Measurements from ENCODE around the gene IER3.

- TF ChIP-seq POLR2AphosphoS5 (IDR thresholded peaks at IDR 0.05; ENCODE audit: low read depth), result no peak
- TF ChIP-seq, protein P1, sequence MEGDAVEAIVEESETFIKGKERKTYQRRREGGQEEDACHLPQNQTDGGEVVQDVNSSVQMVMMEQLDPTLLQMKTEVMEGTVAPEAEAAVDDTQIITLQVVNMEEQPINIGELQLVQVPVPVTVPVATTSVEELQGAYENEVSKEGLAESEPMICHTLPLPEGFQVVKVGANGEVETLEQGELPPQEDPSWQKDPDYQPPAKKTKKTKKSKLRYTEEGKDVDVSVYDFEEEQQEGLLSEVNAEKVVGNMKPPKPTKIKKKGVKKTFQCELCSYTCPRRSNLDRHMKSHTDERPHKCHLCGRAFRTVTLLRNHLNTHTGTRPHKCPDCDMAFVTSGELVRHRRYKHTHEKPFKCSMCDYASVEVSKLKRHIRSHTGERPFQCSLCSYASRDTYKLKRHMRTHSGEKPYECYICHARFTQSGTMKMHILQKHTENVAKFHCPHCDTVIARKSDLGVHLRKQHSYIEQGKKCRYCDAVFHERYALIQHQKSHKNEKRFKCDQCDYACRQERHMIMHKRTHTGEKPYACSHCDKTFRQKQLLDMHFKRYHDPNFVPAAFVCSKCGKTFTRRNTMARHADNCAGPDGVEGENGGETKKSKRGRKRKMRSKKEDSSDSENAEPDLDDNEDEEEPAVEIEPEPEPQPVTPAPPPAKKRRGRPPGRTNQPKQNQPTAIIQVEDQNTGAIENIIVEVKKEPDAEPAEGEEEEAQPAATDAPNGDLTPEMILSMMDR (IDR thresholded peaks at IDR 0.05; ENCODE audit: insufficient read depth, low read length), result no peak
These were observed 45.3 kb upstream of the IER3 start for GRCh38 chr6:30789606-30790005.

Measured in HL-60 (cell line).